Embryonic facial prominence (tissue), 1 donor: Measurements from ENCODE around the gene SOX5.
"Not testable (repeated sequence)": the region's sequence is repeated elsewhere in the genome, so short reads cannot be mapped to it uniquely, and the experiment has no call there.

Experiments used
- DNase-seq: peaks from one replicate; pipeline ENCODE4 v3.0.0-alpha.2; 2016; ENCODE audit errors: extremely low spot score

Gene SOX5

GRCh38 chr12:23756416-23756815, 193.1 kb downstream of the SOX5 start:
- no peak for DNase-seq

GRCh38 chr12:23753628-23754365, 195.7 kb downstream of the SOX5 start:
- DNase-seq, result no peak

- no peak for DNase-seq
Observed at GRCh38 chr12:23752245-23752644, 197.2 kb downstream of the SOX5 start.

GRCh38 chr12:23751641-23752040, 197.8 kb downstream of the SOX5 start:
- DNase-seq, result no peak

DNA sequence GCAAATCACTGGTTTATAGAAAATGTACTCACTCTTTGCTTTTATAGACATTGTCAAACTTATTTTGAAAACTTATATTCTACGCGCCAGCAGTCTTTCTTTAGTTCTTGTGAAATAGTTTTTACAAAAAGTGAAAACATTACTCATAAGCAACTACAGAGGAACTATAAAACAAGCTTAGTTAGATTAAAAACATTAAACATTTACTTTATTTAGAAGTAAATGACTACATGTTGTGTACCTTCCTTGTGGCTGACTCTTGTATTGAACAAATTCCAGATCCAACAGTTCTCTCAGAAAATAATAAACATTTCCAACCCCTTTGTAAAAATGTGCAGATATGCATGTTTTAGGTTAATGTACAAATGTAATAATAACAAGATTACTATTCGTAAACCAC, 198.5 kb downstream of the SOX5 start:
- DNase-seq, result no peak

GRCh38 chr12:23744696-23745095, 204.8 kb downstream of the SOX5 start:
- no peak for DNase-seq

DNA sequence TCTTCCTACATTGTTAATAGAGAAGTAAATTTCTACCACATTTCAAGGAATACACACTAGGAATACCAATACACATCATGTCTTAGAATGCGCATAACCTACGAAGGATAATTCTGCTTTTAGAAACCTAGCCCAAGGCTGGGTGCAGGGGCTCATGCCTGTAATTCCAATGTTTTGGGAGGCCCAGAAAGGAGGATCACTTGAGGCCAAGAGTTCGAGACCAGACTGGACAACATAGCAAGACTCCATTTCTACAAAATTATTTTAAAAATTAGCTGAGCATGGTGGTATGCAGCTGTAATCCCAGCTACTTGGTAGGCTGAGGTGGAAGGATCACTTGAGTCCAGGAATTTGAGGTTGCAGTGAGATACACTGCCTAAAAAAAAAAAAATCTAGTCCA, 206.9 kb downstream of the SOX5 start:
- no peak for DNase-seq

- DNase-seq, result no peak
Observed at GRCh38 chr12:23731493-23731892, 218.0 kb downstream of the SOX5 start.

DNA sequence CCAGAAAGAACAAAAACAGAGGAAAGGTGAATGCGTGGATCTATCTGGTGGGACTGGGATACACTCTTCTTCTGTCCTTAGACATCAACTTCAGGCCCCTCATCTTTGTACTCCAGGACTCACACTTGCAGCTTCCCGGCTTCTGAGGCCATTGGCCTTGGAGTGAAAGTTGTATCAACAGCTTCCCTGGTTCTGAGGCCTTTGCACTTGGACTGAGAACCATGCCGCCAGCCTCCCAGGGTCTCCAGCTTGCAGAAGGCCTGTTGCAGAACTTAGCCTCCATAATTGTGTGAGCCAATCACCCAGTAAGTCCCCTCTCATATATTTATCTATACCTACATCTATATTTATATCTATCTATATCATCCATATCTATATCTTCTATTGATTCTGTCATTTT, 218.4 kb downstream of the SOX5 start:
- no peak for DNase-seq

DNA sequence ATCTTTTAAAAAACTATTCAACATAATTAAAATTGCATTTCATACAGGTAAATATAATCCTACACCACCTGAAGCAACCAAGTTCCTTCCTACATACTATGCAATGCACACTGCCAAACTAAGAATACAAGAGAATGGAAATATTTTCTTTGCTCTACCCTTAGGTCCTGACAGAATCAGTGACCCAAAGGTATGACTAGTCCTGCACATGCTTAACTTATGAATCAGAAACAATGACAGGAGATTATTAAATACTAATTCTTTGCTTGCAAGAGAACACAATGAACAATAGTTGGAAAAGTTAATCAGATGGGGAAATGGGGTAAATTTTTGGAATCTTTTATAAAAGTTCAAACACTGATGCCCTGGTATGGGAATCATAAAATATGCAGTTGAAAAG, 220.1 kb downstream of the SOX5 start:
- DNase-seq, result no peak

GRCh38 chr12:23726646-23727045, 222.8 kb downstream of the SOX5 start:
- DNase-seq, result no peak

- DNase-seq, result no peak
Observed at GRCh38 chr12:23722655-23723054, 226.8 kb downstream of the SOX5 start.

DNA sequence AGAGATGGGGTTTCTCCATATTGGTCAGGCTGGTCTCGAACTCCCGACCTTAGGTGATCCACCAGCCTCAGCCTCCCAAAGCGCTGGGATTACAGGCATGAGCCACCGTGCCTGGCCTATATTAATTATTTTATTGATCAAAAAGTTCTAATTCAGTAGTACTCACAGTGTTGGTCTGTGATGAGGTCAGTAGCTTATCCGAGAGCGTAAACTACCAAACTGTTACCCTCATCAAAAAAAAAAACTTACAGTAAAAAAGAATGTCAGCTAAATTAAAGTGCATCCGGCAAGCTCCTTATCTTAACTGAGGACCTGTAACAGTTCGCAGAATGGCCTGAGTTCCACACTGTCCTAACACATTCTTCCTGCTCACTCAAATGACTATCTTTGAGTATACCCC, 228.2 kb downstream of the SOX5 start:
- DNase-seq, result no peak

- DNase-seq, result no peak
Observed at GRCh38 chr12:23719493-23719892, 230.0 kb downstream of the SOX5 start.

DNA sequence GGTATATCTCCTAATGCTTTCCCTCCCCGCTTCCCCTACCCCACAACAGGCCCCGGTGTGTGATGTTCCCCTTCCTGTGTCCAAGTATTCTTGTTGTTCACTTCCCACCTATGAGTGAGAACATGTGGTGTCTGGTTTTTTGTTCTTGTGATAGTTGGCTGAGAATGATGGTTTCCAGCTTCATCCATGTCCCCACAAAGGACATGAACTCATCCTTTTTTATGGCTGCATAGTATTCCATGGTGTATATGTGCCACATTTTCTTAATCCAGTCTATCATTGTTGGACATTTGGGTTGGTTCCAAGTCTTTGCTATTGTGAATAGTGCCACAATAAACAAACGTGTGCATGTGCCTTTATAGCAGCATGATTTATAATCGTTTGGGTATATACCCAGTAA, 239.1 kb downstream of the SOX5 start:
- not testable (repeated sequence) for DNase-seq

- DNase-seq, result no peak
Observed at GRCh38 chr12:23708185-23708837, 241.2 kb downstream of the SOX5 start.

DNA sequence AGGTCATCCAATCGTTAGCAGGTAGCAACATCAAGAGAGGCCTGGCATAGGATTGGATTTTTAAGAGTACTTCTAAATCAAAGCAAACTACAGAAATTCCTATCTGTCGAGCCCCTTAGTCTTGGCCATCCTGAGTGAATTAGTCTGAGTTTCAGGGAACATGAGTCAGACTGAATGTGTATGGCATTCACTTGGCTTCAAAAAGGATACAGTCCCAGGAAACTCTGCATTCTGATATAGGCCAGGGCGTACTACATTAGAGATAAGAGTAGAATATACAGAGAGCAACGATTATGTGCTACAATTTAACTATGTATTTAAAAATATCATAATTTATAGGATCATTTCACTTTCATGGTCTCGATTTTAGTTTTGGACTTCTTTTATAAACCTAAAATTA, 242.2 kb downstream of the SOX5 start:
- no peak for DNase-seq

- no peak for DNase-seq
Observed at GRCh38 chr12:23704992-23705943, 244.2 kb downstream of the SOX5 start.

GRCh38 chr12:23703051-23703450, 246.4 kb downstream of the SOX5 start:
- DNase-seq, result no peak

- no peak for DNase-seq
Observed at GRCh38 chr12:23699031-23699430, 250.4 kb downstream of the SOX5 start.

GRCh38 chr12:23694920-23695319, 254.6 kb downstream of the SOX5 start:
- DNase-seq, result no peak

DNA sequence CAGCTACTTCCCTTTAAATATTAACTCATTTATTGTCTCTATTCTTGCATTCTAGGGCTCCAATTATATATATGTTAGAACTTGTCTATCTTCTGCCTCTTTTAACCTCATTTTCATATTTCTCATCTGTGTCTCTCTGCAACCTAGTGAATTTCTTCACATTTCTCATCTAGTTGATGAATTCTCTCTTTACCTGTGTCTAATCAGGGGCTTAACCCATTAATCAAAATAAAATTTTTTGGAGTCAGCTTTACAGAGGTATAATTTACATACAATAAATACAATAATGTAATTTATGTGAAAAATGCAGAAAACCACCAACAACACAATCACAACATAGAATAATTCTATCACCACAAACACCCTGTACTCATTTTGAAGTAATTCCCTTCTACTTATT, 255.2 kb downstream of the SOX5 start:
- no peak for DNase-seq
